Stimulated activated CD4-positive, alpha-beta T cell treated with anti-CD3 and anti-CD28 coated beads, Interleukin-12 subunit alpha, Interleukin-12 subunit beta, amount 100 ng/mL, for 4 hours (primary cell): Measurements from ENCODE around the gene RGS19.

Experiments used
- DNase-seq: peaks from one replicate; pipeline ENCODE4 v3.0.0-alpha.2; 2020

Gene RGS19

GRCh38 chr20:64062596-64063388, 16.5 kb downstream of the RGS19 start, which contains the start of gene TCEA2:
Gene TCEA2, plus strand, starts transcription at chr20:64063198. Its CDS starts 115 bp downstream, at chr20:64063313.
- peak; percentile 94 for DNase-seq

GRCh38 chr20:64062276-64062595, 17.1 kb downstream of the RGS19 start:
- DNase-seq: no peak

GRCh38 chr20:64058536-64058935, 20.8 kb downstream of the RGS19 start:
- no peak for DNase-seq

- DNase-seq: peak; percentile 85
These were observed 21.5 kb downstream of the RGS19 start for GRCh38 chr20:64057628-64058498.

GRCh38 chr20:64056889-64057627, 22.3 kb downstream of the RGS19 start:
- DNase-seq: no peak

GRCh38 chr20:64056639-64056888, 22.8 kb downstream of the RGS19 start:
- DNase-seq: no peak

- DNase-seq: no peak
These were observed 23.3 kb downstream of the RGS19 start for GRCh38 chr20:64055893-64056638.

GRCh38 chr20:64055396-64055892, 23.9 kb downstream of the RGS19 start:
- DNase-seq: no peak

GRCh38 chr20:64053841-64054661, 25.3 kb downstream of the RGS19 start:
- DNase-seq: no peak

- DNase-seq: no peak
These were observed 26.1 kb downstream of the RGS19 start for GRCh38 chr20:64052987-64053840.

- DNase-seq: no peak
These were observed 27.0 kb downstream of the RGS19 start for GRCh38 chr20:64052326-64052722.

GRCh38 chr20:64051561-64052325, 27.6 kb downstream of the RGS19 start:
- DNase-seq: no peak

- no peak for DNase-seq
These were observed 28.3 kb downstream of the RGS19 start for GRCh38 chr20:64051033-64051452.

GRCh38 chr20:64050261-64051032, 28.9 kb downstream of the RGS19 start:
- DNase-seq: no peak

- no peak for DNase-seq
These were observed 29.4 kb downstream of the RGS19 start for GRCh38 chr20:64049878-64050260.

- DNase-seq: no peak
These were observed 30.0 kb downstream of the RGS19 start, which contains the start of gene SOX18 for GRCh38 chr20:64049060-64049877. Gene SOX18, minus strand, starts transcription at chr20:64049639. Its CDS starts 123 bp downstream, at chr20:64049516.

GRCh38 chr20:64048402-64049044, 30.8 kb downstream of the RGS19 start:
- no peak for DNase-seq
